T follicular helper cell (primary cell): Measurements from ENCODE around the gene C8A.

Experiments
- DNase-seq: peaks from one replicate; pipeline ENCODE4 v3.0.0-alpha.2; 2020; ENCODE audit warnings: low read depth

Gene C8A

DNA sequence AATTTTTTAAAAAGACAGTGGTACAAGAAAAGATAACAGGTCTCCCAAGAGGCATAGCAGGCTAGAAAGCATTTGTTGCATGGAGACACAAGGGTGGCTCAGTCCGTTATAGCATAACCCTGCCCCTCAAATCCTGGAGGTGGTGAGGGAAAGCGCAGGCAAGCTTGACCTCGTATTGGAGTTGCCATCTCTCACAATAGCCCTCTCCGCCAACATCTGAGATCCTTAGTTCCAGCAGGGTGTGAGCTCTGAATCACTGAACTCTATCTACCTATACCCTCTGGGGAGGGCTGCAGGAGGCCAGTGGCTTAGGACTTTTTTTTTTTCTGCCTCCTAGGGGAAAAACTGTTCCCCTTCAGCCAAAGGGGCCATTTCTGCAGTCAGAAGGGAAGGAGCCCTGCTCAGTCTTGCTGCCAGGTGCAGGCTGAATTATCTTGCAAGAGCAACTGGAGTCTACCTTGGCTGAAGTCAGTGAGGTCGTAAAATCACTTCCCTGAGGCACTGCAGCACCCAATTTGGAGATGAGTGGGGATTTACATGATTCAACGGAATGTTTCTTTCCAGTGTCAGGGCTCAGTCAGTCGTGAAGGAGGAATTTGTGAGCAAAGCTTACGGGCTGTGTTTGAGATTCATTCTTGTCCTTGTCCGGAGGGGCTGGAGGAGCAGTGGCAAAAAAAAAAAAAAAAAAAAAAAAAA is 17.2 kb upstream of the C8A start:
- DNase-seq: no peak

DNA sequence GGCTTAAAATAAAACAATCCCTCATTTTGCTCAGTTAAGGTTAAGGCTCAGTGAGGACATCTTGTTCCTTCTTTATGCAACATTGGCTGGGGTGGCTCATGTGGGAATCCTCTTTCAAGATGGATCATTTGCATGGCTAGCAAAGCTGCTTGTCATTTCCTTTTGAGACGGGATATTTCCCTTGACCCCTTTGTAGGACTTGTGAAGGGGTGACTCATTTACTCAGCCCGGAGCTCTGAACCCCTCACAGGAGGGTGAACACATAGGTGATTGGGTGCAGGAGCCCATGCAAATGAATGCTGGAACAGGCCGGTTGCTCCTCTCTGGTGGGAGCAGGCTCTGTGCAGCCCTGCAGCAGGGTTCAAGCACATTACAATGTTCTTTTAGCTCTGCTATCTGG is 15.8 kb upstream of the C8A start:
- DNase-seq: no peak

DNA sequence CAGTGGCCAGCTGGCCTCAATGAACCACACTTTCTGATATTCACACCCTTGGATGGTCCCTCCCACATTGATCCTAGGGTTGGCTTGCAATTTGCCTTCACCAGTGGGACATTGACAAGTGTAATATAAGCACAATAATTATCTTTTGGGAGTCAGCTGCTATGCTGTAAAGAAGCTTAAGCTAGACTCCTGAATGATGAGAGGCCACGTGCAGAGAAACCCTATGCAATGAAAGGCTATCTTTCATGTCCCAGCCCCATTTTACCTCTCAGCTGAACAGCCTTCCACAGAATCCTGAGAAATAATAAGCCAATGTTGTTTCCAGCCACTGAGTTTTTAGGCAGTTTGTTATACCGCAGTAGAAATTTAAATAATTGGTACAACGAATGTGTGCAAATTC is 11.1 kb upstream of the C8A start:
- no peak for DNase-seq

DNA sequence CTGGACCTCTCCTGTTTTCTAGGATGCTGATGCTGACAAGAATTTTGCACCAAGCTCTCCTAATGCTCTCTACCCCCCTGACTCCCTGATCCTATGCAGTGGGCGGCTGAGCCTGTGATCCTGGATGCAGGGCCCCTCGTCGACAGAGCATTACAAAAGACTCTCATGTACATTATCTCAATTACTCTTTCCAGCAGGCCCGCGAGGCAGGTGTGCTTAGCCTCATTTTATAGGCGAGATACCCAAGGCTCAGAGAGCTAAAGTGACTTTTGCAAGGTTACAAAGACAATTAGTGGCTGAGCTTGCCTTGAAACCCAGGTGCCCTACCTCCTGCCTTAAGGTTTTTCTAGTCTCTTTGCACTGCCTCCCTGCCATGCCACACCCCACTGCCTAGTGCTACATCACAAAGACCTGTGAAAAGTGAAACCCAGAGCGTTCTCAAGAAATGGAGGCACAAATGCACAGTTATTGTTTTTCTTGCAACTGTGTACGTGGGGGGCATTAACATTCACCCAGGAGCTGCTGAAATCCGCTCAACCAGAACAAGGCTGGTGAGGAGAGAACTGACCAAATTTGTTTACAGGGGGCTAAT is 10.0 kb upstream of the C8A start:
- DNase-seq: no peak

DNA sequence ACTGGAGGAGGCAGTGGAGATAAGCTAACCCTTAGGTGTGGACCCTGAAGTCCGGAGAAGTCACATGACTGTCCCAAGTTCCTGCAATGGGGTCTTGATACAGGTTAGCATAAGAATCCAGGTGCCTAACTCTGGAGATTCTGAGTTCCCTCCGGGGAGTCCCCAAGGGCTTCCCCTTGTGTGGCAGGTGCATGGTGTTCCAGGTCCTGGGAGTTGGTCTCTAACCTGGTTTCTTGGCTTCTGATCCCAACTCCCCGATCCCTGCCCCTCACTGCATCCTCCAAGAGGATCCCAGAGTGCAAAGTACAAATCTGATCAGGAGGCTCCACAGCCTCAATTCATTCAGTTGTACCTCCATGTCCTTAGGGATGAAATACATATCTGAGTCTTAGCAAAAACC is 9.3 kb upstream of the C8A start:
- DNase-seq: no peak

DNA sequence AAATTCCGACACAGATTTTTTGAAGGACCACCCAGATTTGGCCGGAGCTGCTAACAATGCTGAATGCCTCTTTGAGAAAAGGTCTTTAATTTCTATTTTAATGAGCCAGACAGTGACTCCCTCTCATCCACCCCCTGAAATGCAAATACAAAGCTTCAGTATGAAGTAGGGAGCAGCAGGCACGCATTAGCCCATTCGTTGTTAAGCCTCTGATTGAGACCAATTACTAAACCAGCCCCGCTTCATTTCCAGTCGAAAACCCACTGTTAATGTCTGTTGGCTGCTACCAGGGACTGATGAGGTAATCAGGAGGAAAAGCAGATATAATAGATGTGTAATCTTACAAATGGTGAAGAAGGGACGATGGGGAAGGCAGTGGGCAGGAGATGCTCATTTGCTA is 4.8 kb upstream of the C8A start:
- DNase-seq: no peak

DNA sequence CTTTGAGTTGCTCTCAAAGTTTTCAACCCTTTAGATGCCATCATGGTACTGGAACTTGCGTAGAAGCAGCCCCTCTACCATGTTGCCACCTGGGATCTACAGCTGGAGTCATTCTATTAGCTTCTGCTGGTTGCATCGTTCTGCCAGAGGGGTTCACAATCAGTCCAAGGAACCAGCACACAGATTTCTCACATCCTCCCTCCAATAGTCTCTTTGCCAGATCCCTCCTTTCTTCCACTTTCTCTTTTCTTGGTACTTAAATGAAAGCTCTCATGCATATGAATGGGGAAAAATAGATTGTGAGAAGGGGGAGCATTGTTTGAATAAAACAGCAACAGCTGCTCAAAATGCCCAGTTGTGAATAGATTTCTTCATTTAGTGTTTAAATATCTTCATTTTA is 4.2 kb upstream of the C8A start:
- no peak for DNase-seq

DNA sequence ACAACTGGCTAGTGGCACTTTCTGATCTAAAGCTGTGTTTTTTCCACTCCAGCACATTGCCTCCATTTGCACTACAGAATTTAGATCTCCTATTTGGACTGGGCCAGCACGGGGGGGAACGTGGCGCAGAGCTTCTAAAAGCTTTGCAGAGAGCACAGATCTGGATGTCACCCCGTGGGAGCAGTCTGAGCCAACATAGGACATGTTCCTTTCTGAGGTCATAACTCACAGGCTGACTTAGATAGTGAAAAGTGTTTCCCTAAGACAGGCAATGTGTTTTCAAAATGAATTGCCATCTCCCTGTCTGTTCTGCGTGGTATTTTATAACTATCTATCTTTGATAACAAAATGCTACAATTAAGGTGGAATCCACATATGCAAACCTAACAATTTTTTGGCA is 3.7 kb upstream of the C8A start:
- no peak for DNase-seq

DNA sequence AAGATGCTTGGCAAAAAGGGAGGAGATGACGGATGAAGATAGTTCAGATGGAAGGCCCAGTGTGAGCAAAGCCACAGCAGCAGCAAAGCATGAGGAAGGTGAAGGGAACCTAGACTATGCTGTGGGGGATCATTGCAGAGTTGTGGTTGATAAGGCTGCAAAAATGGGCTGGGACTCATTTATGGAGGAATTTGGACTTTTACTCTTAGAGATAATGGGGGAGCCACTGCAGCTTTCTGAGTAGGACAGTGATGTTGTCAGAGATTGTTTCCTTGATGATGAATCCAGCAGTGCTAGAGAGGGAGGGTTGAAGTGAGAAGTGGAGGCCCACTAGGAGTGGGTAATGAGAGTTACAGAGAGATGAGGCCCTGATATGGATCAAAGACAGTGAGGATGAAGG is 2.1 kb upstream of the C8A start:
- no peak for DNase-seq

DNA sequence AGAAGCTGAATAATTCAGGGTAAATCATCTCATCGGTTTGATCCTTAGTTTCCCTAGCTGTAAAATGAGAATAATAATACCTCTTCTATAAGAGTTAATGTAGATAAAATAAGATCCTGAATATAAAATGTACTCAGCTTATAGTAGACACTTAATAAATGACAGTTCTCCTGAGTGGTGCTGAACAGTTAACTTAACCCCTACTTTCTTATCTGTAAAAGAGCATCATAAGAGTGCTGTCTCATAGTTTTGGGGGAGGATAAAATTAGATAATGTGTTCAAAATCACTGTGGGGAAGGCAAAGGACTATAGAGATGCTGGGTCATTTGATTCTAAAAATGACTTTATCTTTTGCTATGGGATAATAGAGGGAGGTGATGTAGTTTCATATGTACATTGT is 593 bp downstream of the C8A start:
- no peak for DNase-seq

DNA sequence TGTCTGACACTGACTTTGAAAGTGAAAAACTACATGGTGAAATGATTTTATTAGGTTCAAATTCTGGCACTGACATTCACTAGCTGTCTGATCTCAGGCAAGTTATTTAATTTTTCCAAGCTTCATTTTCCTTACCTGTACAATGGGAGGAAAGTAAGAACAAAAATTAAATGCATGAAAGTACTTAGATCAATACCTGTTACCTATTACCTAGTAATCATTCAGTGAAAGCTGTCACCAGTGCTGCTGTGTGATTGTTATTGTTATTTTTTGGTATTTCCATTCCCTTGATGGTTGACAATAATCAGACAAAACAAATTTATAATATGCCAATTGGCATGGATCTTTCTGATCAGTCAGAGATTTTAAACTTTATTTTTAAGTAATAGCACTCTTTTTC is 1.6 kb downstream of the C8A start:
- no peak for DNase-seq

DNA sequence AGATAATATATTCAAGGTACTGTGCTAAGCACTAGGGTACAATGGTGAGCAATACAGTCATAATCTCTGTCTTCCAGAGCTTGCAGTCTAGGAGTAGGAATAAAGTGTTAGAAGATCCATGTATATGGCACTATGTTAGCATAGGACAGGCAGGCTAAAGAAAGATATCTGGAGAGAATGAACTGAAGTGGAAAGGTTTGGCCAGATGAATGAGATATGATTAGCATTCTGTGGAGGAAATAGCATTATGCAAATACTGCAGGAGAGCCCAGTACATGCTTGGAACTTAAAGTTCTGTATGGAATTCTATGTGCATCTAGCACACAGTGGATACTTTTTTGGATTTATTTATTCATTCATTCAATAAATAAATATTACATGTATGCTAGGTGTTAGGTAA is 4.7 kb downstream of the C8A start:
- DNase-seq: no peak

DNA sequence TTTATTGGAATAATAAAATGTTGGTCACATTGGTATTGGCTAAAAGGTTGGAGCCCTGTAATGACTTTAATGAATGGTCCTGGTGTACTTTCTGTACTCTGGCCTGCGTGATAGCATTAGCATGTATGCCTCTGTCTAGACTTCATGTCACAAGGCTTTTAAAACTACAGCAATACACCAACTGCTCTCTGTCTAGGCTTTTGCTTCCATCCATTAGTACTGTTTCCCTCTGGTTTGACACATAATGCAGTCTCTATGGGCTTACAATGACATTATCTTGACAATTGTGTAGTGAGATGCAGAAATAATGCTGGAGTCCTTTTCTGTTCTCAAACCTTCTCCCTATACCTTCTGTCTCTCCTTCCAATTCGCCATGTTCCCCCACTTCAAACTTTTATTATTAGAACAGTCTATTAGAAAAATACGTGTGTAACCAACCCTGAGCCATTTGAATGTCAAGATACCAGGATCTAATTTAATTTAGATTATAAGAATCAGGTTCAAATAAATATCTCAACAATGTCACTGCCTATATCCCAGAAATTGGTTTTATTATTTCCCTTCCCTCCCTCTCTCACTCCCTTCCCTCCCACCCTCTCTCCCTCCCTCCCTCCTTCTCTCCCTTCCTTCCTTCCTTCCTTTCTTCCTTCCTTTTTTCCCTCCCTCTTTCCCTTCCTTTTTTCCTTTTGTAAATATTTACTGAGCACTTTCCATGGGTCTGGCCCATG is 8.8 kb downstream of the C8A start:
- no peak for DNase-seq

DNA sequence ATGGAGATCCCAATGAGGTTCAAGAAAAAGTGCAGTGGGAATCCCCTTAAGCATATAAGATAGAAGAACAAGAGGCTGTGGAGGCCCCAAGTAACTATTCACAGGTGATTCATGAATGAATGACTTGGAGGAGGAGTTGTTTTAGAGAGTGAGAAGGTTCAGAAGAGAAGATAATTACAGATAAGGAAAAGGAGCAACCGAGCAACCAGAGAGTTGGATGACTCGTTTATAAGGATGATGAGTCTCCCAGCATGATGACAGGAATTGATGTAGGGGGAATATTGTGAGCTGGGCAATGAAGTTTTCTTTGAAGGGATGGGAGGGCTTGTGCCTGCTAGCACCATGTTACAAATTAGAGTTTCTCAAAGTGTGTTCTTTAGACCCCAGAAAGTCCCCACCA is 9.8 kb downstream of the C8A start:
- no peak for DNase-seq

DNA sequence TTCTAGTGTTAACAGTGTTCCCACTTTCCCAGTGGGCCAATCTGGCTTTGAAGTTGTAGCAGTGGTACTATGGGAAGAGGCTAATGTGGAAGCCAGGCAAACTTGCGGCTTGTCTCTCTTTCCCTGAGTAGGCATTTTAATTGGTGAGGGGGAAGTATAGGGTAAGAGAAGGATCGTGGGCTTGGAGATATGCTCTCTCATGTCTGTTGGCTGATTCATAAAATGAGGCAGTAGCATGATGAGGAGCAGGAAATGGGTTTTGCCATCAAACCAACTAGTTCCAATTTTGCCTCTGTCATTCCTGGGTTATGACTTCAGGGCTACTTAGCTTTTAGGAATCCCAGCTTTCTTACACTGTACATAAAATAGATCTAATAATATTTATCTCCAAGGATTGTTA is 12.1 kb downstream of the C8A start:
- DNase-seq: no peak

DNA sequence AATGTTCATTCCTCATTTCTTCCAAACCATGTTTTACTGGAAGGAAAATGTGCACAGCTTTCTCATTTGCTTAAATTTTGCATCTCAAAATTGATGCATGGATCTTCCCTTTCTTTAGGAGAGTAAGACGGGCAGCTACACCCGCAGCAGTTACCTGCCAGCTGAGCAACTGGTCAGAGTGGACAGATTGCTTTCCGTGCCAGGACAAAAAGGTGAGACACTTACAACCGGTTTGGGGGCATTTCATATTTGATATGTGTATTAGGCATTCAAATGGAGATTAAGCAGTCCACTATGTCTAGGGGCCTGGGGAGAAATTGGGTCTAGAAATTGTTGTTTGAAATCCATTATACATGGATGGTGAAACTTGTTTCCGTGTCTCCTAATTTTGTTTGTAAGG is 12.9 kb downstream of the C8A start:
- DNase-seq: no peak

DNA sequence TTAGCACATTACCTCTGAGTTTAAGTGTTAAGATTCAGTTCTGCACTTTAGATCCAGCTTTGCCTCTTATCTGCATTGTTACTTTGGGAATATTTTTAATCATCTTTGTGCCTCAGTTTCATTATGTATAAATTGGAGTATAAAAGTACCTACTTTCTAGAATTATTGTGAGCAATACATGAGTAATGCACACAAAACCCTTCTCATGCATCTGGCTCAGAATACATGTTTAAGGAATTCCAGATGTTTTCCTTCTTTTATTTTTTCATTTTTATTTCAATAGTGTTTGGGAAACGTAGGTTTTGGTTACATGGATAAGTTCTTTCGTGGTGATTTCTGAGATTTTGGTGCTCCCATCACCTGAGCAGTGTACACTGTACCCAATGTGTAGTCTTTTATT is 14.2 kb downstream of the C8A start:
- DNase-seq: no peak

DNA sequence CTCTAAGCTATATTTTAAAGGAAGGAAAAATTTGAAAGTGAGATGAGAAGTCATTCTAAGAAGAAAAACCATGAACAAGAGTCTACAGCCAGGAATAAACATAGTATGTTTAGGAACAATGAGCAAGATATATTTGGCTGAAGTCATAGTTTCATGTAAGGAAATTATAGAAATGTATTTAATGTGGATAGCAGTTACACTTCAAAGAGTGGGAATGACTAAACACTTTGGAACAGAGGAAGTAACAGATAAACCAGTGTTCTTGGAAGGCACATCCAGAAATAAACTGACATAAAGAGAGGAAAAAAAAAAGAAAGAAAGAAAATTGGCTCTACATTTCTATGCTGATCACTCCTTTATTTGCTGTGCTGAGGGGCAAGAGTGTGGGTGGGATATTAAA is 18.0 kb downstream of the C8A start:
- no peak for DNase-seq

DNA sequence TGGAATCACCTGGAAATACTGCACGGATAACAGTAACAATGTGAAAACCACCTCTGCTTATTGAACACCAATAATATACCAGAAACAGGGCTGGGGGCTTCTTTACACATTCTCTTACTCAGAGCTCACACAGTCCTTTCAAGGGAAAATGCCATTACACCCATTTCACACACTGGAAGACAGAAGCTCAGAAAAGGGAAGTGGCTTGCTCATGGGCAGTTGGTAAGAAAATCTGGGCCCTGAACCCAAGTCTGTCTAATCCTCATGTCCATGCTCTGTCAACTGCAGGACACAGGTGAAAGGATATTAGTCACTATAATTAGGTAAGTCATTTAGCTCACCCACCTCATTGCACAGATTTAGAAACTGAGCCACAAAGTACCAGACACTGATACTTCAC is 18.6 kb downstream of the C8A start:
- no peak for DNase-seq

DNA sequence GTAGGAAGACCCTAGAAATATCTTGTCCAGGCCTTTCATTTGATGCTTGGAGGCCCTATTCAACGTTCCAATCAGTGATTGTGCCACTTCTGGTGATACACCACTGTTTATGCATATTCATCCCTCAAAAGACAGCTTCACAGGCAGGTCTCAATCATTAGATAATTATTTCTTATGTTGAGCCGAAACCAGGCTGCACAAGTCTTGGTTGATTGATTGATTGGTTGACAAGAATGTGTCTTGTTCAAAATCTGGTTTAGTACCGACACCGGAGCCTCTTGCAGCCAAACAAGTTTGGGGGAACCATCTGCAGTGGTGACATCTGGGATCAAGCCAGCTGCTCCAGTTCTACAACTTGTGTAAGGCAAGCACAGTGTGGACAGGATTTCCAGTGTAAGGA is 20.1 kb downstream of the C8A start:
- DNase-seq: no peak

DNA sequence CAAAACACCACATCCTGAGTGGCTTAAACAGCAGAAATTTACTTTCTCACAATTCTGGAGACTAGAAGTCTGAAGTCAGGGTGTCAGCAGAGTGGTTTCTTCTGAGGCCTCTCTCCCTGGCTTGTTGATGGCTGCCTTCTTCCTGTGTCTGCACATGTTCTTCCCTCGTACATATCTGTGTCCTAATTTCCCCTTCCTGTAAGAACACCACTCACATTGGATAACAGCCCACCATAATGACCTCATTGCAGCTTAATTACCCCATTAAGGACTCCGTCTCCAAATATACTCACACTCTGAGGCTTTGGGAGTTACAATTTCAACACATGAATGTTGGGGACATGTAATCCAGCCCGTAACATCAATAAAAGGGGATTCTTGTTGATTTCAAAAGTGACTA is 23.4 kb downstream of the C8A start:
- DNase-seq: no peak

DNA sequence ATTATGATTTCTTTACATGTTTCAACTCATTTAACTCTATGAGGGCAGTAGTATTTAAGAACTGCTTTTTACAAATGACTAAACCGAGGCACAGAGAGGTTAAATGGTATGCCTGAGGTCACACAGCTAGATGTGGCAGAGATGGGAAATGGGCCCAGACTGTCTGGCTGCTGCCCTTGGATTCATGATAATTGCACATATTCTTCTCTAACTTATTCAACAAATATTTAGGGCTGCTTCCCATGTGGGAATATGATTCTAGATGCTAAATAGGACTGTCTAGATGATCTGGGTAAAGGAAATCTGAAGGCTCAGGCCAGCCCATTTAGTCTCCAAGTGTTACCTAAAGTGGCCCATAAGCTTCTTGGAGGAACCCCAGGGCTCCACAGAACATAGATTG is 26.2 kb downstream of the C8A start:
- DNase-seq: no peak

DNA sequence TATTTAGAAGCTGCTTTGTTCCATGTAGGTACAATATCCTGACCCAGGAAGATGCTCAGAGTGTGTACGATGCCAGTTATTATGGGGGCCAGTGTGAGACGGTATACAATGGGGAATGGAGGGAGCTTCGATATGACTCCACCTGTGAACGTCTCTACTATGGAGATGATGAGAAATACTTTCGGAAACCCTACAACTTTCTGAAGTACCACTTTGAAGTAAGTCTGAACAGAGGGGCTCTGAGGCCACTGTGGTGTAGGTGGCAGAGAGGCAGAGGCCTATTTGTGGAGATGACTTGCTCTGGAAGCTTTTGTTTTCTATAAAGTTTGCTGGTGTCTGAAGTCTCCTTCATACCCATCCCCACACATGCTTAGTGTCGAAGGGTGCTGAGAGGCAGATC is 26.8 kb downstream of the C8A start:
- no peak for DNase-seq

DNA sequence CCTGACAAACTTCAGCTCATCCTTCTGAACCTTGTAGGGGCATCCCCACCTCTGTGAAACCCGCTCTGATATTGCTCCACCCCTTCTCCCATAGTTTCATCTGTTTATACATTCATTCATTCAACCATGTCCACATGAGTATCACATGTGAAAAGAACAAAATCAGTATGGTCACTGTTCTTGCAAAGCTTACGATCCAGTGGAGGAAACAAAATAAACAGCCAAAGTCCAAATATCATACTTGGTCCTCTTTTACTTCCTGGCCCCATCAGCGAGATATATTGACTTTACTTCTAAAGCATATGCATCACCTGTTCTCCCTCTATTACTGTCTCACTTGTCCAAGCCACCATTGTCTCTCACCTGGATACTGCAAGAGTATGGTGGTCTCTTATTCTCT is 35.6 kb downstream of the C8A start:
- DNase-seq: no peak
